HG02571 (cell line): ENCODE measurements around the gene PDE8B.

ENCODE experiments used
- ATAC-seq: cut with Tn5 transposase; IDR thresholded peaks from one replicate; pipeline ENCODE4 v1.9.1; 2021; ENCODE audit warnings: mild to moderate bottlenecking, moderate library complexity; ENCODE audit not compliant: unreplicated experiment

PDE8B gene

GRCh38 chr5:77316871-77317661 lies 106.6 kb downstream of the PDE8B start:
- no peak for ATAC-seq

- ATAC-seq, result no peak
Measured at GRCh38 chr5:77318060-77318459, 107.6 kb downstream of the PDE8B start.

DNA sequence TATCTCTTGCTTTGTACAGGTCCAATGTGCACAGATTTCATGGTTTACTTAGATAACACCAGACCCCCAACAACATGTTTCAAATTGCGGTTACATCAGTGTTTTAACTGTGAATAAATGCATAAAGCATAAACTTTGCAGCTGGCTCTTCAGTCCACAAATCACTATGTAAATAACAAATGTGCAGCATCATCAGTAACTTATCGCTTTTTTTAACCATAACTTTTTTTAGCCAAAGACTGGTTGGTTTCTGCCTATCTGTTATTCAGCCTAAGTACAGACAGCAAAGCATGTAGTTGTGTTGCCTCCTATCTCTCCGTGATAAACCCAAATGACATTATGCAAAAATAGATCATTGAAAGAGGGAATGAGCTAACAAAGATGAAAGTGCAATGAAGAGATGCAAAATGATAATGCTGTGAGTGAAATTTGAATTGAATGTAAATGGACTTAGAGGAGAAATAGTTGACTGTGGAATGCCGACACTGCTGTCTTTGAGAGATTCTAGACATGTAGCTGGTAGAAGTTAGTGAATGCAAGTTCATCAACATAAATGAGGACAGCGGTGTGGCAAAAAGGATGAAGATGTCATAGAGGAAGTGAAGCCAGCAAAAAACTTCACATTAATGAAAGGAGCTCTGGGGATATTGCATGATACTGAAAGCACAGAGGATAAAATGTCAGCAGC lies 108.8 kb downstream of the PDE8B start:
- no peak for ATAC-seq

DNA sequence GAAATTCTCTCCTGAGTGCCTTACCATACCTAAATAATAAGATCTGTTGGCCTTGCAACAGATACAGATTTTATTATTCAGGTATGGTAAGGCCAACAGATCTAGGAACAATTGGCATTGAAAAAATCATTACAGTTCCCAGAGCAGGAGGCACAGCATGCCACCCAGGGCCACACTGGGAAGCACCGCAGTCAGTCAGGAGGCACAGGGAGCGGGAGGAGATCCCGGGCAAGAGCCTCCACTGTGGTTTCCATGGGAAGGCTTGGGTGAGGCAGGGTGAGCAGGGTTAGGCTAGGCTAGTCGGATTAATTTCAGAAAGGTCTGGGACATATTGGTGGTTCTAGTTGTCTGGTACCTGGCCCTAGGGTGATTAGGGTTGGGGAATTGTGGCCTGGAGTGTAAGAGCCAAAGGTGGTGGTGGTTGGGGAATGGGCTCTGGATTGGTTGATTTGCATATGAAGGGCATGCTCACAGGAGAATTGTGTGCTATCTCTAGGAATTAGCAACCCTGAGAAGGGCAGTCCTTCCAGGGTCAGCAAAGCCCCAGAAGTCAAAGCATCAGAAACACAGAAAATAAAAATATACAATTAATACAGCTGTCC lies 111.4 kb downstream of the PDE8B start:
- no peak for ATAC-seq

DNA sequence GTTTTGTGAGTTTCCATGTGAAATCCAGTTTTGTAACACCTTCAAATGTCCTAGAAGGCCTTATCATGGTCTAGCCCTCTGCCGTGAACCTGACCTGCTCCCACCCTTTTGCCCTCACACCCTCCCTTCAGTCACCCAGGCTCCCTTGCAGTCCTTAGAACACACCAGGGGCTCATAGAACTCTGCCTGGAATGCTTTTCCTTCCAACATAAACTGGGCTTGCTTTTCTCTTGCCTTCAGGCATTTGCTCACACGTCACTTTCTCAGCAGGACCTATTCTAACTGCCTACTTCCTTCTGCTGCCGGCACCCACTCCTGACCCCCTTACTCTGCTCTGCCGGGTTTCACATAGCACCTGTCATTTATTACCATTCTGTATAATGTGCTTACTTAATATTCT lies 111.9 kb downstream of the PDE8B start:
- no peak for ATAC-seq

DNA sequence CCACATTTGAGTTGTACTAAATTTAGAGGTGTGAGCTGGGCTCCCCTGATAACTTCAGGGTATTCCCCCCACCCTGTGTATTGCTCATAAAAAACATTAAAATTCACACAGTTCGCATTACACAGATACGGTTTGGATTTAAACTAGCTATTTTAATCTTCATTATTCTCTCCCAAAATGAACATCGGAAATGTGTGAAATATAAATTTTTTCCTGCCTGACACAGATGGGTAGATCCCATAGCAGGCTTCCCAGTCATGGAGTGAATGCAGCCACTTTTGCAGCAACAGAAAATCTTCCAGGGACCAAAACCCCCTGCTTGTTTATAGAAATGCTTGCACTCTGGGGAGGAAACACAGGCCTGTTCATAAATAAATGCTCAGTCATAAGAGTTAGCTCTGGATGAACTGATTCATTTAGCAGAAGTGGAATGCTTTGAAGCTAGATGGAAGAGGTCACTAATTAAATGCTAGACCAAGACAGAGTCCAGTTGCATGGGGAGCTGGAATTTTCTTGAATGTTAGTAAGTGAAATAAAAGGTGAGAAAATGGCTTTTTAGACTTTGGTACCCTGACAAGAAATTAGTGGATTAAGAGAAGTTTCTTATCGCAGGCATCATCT lies 115.6 kb downstream of the PDE8B start:
- ATAC-seq, result no peak

DNA sequence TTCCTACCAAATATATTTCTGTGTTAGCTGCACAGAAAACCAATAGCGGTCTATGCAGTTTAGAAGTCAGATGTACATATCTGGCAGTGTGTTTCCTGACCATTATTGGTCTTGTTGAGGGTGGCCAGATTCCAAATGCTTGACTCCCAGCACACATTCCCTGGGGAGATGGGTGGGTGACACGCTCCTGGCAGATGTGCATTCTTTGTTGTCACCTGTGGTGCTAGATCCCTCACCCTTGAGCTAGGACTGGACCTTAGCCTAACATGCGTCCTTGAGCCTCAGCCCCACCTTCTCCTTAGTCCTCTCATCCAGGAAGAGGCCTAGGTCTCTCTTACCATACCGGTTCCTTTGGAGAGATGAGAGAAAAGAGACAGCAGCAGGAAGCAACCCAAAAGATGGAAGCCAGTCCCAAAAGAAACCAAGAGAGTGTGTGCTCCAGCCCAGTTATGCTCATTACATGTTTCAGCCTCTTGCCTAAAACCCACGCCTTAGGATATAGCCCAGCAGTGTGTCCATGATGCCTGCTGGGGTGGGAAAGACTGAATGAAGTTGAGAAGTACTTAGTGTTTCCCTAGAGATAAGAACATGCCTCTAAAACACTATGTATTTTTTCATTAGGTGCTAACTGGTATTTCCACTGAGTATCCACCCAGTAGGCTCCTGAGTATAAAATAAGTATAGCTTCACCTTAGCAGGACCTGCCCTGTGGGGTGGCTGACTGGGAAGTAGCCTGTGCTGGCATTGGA lies 116.7 kb downstream of the PDE8B start:
- ATAC-seq, result no peak

GRCh38 chr5:77328930-77329647 lies 118.6 kb downstream of the PDE8B start:
- ATAC-seq, result no peak

DNA sequence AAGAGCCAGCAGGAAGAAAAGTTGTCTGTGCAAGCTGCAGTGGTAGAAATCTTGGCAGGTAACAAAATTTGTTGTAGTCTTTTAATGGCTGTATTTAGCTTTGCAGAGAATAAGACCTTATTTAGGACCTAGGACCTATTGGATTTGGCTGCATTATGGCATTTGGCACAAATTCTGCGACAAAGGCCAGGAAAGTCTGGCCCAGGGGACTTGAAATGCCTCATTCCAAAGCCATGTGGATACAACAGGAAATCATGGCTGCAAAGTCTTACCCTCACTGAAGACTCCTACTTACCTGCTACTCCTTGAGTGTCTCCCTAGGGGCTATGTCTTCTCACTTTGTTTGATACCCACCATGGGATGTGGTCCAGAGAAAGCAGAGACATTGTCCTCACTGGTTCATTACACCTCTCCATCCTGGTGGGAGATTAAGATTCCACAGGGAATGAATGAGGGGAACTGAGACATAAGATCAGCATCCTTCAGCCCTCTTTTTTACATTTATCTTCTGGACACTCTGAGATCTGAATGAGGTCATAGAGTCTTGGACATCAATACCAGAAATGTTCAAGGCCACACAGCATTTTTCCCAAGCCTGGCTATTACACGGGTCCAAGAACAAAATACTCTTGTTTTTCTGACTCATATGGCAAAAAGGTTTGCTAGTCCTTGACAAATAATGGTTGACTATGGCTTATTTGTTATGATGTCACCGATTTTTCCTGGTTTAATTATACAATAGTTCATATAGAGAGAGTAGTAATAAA lies 119.4 kb downstream of the PDE8B start:
- no peak for ATAC-seq

DNA sequence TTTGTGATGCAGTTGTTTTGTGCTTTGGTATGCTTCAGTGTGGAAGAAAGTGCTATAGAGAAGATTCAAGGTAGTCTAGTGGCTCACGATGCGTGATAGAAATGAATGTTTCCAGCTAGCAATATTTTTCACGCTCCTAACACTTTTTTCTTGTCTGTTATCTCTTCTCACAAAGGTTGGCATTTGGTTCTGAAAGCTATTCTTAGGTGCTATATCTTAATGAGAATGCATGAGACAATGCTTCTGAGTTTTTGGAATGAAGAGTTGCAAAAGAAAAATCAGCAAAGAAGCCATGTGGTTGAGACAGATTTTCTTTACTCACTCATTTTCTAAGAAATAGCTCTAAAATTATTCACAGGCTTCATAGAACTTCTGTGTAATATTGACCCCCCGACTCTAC lies 122.6 kb downstream of the PDE8B start:
- no peak for ATAC-seq

GRCh38 chr5:77333451-77334123 lies 123.1 kb downstream of the PDE8B start:
- ATAC-seq, result no peak

DNA sequence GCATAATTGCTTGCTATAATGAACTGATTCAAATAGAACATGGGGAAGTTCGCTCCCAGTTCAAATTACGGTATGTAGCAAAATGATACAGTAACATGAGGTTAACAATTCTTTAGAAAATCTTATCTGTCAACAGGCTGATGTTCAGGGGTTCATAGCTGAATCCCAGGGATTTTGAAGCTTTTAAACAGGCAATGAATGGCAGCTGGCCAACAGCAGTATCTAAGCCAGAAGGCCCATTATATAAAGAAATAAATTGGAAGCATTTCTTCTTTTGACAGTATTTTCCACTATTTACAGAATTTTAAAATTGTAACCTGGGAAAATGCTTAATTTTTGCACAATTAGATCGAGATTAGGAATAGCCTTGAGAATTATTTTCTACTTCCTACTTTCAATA lies 126.8 kb downstream of the PDE8B start:
- no peak for ATAC-seq

GRCh38 chr5:77337686-77338085 lies 127.2 kb downstream of the PDE8B start:
- ATAC-seq, result no peak

GRCh38 chr5:77339337-77339890 lies 128.9 kb downstream of the PDE8B start:
- no peak for ATAC-seq

DNA sequence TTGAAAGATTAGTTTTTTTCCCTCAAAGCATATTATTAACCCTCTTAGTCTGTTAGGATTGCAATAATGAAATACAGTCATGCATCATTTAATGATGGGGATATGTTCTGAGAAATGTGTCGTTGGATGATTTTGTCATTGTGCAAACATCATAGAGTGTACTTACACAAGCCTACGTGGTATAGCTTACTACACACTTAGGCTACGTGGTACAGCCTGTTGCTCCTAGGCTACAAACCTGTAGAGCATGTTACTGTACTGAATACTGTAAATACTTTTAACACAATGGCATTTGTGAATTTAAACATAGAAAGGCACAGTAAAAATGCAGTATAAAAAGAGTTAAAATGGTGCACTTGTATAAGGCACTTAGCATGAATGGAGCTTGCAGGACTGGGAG lies 132.7 kb downstream of the PDE8B start:
- ATAC-seq, result no peak

DNA sequence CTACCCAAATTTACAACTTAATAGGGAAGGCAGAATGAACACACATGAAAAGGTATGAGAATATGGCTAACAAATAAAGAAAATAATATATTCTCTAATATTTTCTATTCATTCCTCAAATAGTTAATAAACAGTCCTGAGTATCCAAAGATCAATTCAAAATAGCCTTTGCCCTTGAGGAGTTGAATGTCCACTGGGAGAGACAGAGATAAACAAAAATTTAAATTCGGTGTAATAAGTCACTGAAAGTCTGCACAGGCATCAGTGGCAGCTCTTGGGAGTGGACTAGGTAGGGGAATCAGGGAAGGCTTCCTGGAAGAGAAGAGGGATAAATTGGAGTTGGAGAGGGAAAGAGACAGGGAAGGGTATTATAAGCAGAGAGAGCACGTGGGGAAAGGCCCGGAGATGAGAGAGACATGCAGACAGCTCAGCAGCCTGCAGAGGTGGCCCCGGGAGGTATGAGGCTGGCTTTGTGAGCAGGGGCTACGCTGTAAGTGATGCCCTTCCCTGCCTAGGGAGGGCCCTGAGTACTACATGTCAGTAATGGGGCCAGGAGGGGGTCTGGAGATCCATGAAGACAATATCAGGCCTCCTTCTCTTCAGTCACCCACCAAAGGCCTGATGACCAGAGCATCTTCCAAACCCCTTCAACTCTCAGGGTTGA lies 137.1 kb downstream of the PDE8B start:
- no peak for ATAC-seq

- ATAC-seq, result no peak
Measured at GRCh38 chr5:77353251-77353650, 142.8 kb downstream of the PDE8B start.

- ATAC-seq, result no peak
Measured at GRCh38 chr5:77354454-77354853, 144.0 kb downstream of the PDE8B start.
